Osteoblast (primary cell): Measurements from ENCODE around the gene RPS6KA2. TPM values are rescaled to one million over a fixed set of nuclear protein-coding genes. Genes with fewer than 3 reads are reported as not detected.

ENCODE experiments used
- DNase-seq: peaks from one replicate; pipeline ENCODE4 v3.0.0; 2011; ENCODE audit warnings: low spot score, mixed read lengths; ENCODE audit not compliant: insufficient read length; ENCODE audit errors: missing footprints
- H2AFZ ChIP-seq: 2 replicates; pipeline ENCODE4 v1.6.0; 2011; ENCODE audit warnings: mild to moderate bottlenecking, low read length
- H3K27ac ChIP-seq: 2 replicates; pipeline ENCODE4 v1.5.1; 2011; ENCODE audit warnings: mild to moderate bottlenecking, low read depth, low read length, moderate library complexity
- H3K27me3 ChIP-seq: 2 replicates; pipeline ENCODE4 v1.6.0; 2012; ENCODE audit warnings: mild to moderate bottlenecking, control low read depth, inconsistent platforms, low read length, moderate library complexity; ENCODE audit not compliant: insufficient read depth
- H3K36me3 ChIP-seq: 2 replicates; pipeline ENCODE4 v1.5.1; 2011; ENCODE audit warnings: mild to moderate bottlenecking, low read length, control low read depth, moderate library complexity; ENCODE audit not compliant: insufficient read depth
- H3K4me1 ChIP-seq: 2 replicates; pipeline ENCODE4 v1.5.1; 2011; ENCODE audit warnings: mild to moderate bottlenecking, low read length, control low read depth, moderate library complexity; ENCODE audit not compliant: insufficient read depth
- H3K4me2 ChIP-seq: 2 replicates; pipeline ENCODE4 v1.6.0; 2011; ENCODE audit warnings: mild to moderate bottlenecking, low read length; ENCODE audit not compliant: insufficient read depth
- H3K4me3 ChIP-seq: fragments of 200-600 bp; sonication (generic); 3 replicates; pipeline ENCODE4 v1.5.1; 2012; ENCODE audit warnings: mild to moderate bottlenecking, low read length, inconsistent platforms; ENCODE audit not compliant: insufficient read depth
- H3K79me2 ChIP-seq: 2 replicates; pipeline ENCODE4 v1.6.0; 2012; ENCODE audit warnings: mild to moderate bottlenecking, low read length, control low read depth, inconsistent platforms; ENCODE audit not compliant: insufficient read depth
- H3K9me3 ChIP-seq: 2 replicates; pipeline ENCODE4 v1.5.1; 2011; ENCODE audit warnings: low read depth, low read length, control low read depth
- H4K20me1 ChIP-seq: 2 replicates; pipeline ENCODE4 v1.6.0; 2012; ENCODE audit warnings: mild to moderate bottlenecking, low read length, control low read depth; ENCODE audit not compliant: insufficient read depth
- CTCF ChIP-seq: IDR thresholded peaks from 2 replicates; pipeline ENCODE4 v1.5.1; 2011; ENCODE audit warnings: mild to moderate bottlenecking, low read depth, low read length, moderate library complexity; ENCODE audit errors: extremely low read depth
- total RNA-seq: library from RNA; depleted of rRNA; stranded (reverse); fragments of >200 nt; gene quantifications from 2 replicates; pipeline ENCODE4 v1.2.3, GENCODE V29; 2012

The RPS6KA2 gene
- total RNA-seq, 1 donor: 113 TPM

DNA sequence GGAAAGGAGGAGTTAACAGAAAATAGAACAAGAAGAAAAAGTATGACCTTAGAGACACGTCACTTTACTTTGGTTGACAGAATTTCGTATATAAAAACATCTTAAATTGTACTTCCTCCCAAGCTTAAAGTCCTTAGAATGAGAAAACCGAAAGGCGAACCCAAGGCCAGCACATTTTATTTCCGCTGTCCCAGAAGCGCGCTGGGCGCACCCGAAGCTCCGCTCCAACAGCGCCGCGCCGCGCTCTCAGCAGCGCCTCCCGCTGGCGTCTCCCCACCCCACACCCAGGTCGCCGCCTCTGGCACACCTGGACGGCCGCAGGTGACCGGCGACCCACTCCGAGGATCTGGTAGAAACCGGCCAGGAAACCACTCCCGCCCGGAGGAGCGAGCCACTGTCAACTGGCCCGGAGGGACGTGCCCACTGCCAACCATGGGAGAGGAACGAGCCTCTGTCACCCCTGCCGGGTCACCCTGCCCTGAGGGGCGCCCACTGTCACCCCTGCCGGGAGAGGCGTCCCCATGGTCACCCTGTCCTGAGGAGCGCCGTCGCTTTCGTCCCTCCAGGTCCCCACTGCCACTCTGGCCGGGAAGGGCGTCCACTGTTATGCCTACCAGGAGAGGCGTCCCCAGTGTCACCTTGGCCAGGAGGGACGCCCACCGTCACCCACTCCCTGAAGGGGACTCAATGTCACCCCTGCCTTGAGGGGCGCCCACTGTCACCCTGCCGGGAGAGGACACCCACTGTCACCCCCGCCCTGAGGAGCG, 245.1 kb downstream of the RPS6KA2 start:
- DNase-seq: peak; percentile 87
- H3K27ac ChIP-seq: peak overlapping the region; percentile 85
- H3K4me3 ChIP-seq: peak overlapping the region; percentile 92
- no peaks in the 10 kb centered on the region for H4K20me1 ChIP-seq
- no peaks in the 10 kb centered on the region for H3K9me3 ChIP-seq
- peak overlapping the region; percentile 87 for H2AFZ ChIP-seq
- no peaks in the 10 kb centered on the region for H3K36me3 ChIP-seq
- H3K4me2 ChIP-seq: peak overlapping the region; percentile 99
- peak; percentile 67 for TF ChIP-seq CTCF
- H3K27me3 ChIP-seq: no peaks in the 10 kb centered on the region
- H3K79me2 ChIP-seq: peaks cover 10% of the 10 kb centered on the region
- H3K4me1 ChIP-seq: no peaks in the 10 kb centered on the region

GRCh38 chr6:166381381-166381732, 245.7 kb downstream of the RPS6KA2 start:
- Histone ChIP-seq H3K4me1 (no peaks in the 10 kb centered on the region), H3K9me3 (no peaks in the 10 kb centered on the region), H4K20me1 (no peaks in the 10 kb centered on the region), H3K79me2 (peaks cover 10% of the 10 kb centered on the region), H3K4me2 (peak overlapping the region; percentile 99), H2AFZ (peak overlapping the region; percentile 87), H3K27ac (no peak overlapping the region), H3K36me3 (no peaks in the 10 kb centered on the region), H3K4me3 (peak overlapping the region; percentile 92), H3K27me3 (no peaks in the 10 kb centered on the region)
- no peak for TF ChIP-seq CTCF
- no peak for DNase-seq

GRCh38 chr6:166379800-166380199, 247.3 kb downstream of the RPS6KA2 start:
- TF ChIP-seq CTCF: no peak
- Histone ChIP-seq H3K79me2 (peaks cover 10% of the 10 kb centered on the region), H3K9me3 (no peaks in the 10 kb centered on the region), H2AFZ (no peak overlapping the region), H3K27me3 (no peaks in the 10 kb centered on the region), H3K4me2 (no peak overlapping the region), H3K4me1 (no peaks in the 10 kb centered on the region), H3K27ac (no peak overlapping the region), H4K20me1 (no peaks in the 10 kb centered on the region), H3K36me3 (no peaks in the 10 kb centered on the region), H3K4me3 (no peak overlapping the region)
- DNase-seq: no peak

DNA sequence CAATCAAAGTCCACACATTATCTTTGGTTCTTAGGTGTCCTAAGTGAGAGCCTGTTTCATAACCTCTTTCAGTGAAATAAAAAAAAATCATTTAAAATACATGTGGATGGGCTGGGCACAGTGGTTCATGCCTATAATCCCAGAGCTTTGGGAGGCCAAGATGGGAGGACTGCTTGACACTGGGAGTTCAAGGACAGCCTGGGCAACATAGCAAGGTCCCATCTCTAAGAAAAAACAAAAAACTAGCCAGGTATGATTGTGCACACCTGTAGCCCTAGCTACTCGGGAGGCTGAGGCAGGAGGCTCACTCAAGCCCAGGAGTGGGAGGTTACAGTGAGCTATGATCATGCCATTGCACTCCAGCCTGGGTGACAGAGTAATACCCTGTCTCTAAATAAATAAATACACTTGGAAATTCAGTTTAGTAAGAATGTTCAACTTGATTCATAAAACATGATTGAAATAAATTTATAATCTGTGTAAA, 247.9 kb downstream of the RPS6KA2 start:
- H3K9me3 ChIP-seq: no peaks in the 10 kb centered on the region
- H3K4me2 ChIP-seq: no peak overlapping the region
- H3K27me3 ChIP-seq: no peaks in the 10 kb centered on the region
- peaks cover 10% of the 10 kb centered on the region for H3K79me2 ChIP-seq
- DNase-seq: no peak
- TF ChIP-seq CTCF: no peak
- no peak overlapping the region for H3K27ac ChIP-seq
- H3K4me1 ChIP-seq: no peaks in the 10 kb centered on the region
- H3K4me3 ChIP-seq: no peak overlapping the region
- no peak overlapping the region for H2AFZ ChIP-seq
- H3K36me3 ChIP-seq: no peaks in the 10 kb centered on the region
- no peaks in the 10 kb centered on the region for H4K20me1 ChIP-seq
